Subcutaneous adipose tissue (tissue), 4 donors: Measurements from ENCODE around the gene FOXB1. TPM values are rescaled to one million over a fixed set of nuclear protein-coding genes. Genes with fewer than 3 reads are reported as not detected.

Source experiments
- total RNA-seq, 4 donors: library from RNA; depleted of rRNA; stranded (reverse); fragments of >200 nt; gene quantifications; one replicate each; pipeline ENCODE4 v1.1.0, GENCODE V29; 2016
- TF ChIP-seq, protein P1 (sequence below): fragments of 450-650 bp; IDR thresholded peaks from one replicate; pipeline ENCODE4 v1.5.1; 2016; ENCODE audit warnings: low read depth, mild to moderate bottlenecking, control low read depth, antibody characterized with exemption, moderate library complexity

FOXB1 gene
- total RNA-seq, 4 donors from 2014 or later, result not detected

GRCh38 chr15:60035344-60035743 is 31.2 kb downstream of the FOXB1 start:
- TF ChIP-seq, protein P1, sequence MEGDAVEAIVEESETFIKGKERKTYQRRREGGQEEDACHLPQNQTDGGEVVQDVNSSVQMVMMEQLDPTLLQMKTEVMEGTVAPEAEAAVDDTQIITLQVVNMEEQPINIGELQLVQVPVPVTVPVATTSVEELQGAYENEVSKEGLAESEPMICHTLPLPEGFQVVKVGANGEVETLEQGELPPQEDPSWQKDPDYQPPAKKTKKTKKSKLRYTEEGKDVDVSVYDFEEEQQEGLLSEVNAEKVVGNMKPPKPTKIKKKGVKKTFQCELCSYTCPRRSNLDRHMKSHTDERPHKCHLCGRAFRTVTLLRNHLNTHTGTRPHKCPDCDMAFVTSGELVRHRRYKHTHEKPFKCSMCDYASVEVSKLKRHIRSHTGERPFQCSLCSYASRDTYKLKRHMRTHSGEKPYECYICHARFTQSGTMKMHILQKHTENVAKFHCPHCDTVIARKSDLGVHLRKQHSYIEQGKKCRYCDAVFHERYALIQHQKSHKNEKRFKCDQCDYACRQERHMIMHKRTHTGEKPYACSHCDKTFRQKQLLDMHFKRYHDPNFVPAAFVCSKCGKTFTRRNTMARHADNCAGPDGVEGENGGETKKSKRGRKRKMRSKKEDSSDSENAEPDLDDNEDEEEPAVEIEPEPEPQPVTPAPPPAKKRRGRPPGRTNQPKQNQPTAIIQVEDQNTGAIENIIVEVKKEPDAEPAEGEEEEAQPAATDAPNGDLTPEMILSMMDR, result no peak

- TF ChIP-seq, protein P1, result no peak
Observed at GRCh38 chr15:60039316-60039715, 35.2 kb downstream of the FOXB1 start.

DNA sequence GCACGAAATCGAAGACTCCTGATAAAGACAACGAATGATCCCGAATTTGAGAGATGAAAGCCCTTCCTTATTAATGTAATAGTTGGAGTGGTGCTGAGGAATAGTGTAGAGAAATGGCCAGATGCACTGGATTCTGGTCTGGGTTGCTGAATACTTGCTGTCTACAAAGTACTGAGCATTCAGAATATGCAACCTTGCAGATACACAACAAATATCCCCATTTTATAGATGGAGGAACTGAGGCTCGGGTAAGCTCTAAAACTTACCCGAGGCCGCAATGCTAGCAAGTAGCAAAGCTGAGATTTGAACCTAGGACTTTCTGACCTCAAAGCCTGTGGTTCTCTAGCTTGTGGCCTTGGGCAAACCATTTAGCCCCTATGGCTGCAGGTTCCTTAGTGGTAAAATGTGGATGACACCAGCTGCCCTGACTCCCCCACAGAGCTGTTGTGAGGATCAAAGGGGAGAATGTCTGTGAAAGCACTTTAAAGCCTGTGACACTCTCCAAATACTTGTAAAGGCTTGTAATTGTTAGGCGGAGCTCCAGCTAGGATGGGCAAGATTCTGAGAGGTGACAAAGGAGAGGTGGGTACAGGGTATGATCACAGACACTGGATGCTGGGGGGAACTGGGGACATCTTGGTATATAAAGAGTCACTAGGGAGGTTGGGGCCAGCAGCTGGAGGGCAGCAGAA is 39.8 kb downstream of the FOXB1 start:
- TF ChIP-seq, protein P1, result no peak

GRCh38 chr15:60044636-60045270 is 40.6 kb downstream of the FOXB1 start:
- TF ChIP-seq, protein P1, result no peak

GRCh38 chr15:60047701-60048100 is 43.6 kb downstream of the FOXB1 start:
- TF ChIP-seq, protein P1, result no peak

DNA sequence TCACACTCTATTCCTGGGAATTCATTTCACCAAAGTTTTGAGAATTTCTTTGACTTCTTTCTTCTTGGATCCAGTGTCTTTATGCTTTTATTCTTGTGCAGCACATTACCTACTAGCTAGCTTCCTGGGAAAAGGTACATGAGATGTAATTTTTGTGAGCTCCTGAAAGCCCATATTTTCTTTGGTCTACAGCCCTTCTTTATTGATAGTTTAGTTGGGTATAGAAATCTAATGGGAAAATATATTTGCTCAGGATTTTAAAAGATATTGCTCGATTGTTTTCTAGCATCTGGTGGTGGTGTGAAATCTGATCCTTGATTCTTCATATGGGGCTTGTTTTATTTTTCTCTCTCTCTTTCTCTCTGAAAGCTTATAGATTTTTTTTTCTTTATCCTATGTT is 45.8 kb downstream of the FOXB1 start:
- TF ChIP-seq, protein P1, result no peak

DNA sequence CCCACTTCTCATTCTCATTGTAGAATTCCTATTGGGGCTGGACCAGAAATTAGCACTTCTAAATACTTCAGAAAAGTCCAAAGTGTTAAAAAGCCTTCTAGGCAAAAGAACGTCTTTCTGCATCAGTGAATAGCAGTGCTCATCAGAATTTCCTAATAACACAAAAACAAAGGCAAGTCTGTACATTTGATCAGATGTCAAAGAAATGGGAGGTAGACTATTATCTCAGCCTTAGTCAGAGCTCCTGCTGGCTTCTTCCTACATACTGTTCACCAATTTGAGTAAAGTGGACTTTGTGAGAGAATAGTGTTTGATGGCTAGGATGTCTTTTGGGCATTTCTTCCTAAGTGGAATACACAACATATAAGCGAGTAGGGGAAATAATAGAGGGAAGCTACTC is 48.7 kb downstream of the FOXB1 start:
- TF ChIP-seq, protein P1, result no peak
